ENCODE data around the gene PLXNA4. TPM values are rescaled to one million over a fixed set of nuclear protein-coding genes. Genes with fewer than 3 reads are reported as not detected.

The PLXNA4 gene
- polyA plus RNA-seq, 1 donor (not counting 4 experiments of a cell fraction or from before 2014, with no cell fraction given): 0.01 TPM

- TF ChIP-seq CTCF (optimal IDR thresholded peaks at IDR 0.05 in 1 of 3, IDR thresholded peaks at IDR 0.05 in 1 of 3, conservative IDR thresholded peaks at IDR 0.05 in 1 of 3; ENCODE audit: extremely low read depth in 1 of 3, insufficient read depth in 2 of 3, low read length in 3 of 3) (no peak), EZH2 (IDR thresholded peaks at IDR 0.05; ENCODE audit: low read length) (peak; percentile 37)
- Histone ChIP-seq H3K9ac (ENCODE audit: control insufficient read depth, extremely low read depth, insufficient read depth, low read length) (no peak overlapping the region), H3K79me2 (ENCODE audit: control insufficient read depth, insufficient read depth, low read length) (no peaks in the 10 kb centered on the region), H3K9me1 (ENCODE audit: control insufficient read depth, extremely low read depth, insufficient read depth, low read length) (no peaks in the 10 kb centered on the region), H3K9me3 (ENCODE audit: control insufficient read depth, low read depth, low read length) (no peaks in the 10 kb centered on the region), H3K4me1 (ENCODE audit: control insufficient read depth, extremely low read depth, insufficient read depth, low read length) (no peaks in the 10 kb centered on the region), H3K27me3 (ENCODE audit: control insufficient read depth, extremely low read depth, insufficient read depth, low read length) (peaks cover 46% of the 10 kb centered on the region), H4K20me1 (ENCODE audit: control insufficient read depth, extremely low read depth, insufficient read depth, low read length) (peaks cover 3% of the 10 kb centered on the region), H3K4me3 (ENCODE audit: control insufficient read depth in 2 of 3, extremely low read depth in 1 of 3, insufficient read depth in 2 of 3, low read depth in 1 of 3, low read length in 3 of 3) (no peak overlapping the region), H3K36me3 (ENCODE audit: control insufficient read depth in 2 of 2, extremely low read depth in 1 of 2, insufficient read depth in 2 of 2, low read length in 2 of 2) (no peaks in the 10 kb centered on the region), H2AFZ (ENCODE audit: control insufficient read depth, low read length) (no peak overlapping the region), H3K4me2 (ENCODE audit: control insufficient read depth, extremely low read depth, insufficient read depth, low read depth, low read length) (no peak overlapping the region), H3K27ac (ENCODE audit: control insufficient read depth, insufficient read depth, low read length) (no peak overlapping the region)
- DNase-seq (ENCODE audit: low read depth, low spot score): no peak
- dilution Hi-C loops (cut with MboI; ENCODE audit: extremely low pct_ligation_motif_present, low sequenced_read_pairs): no loop called here
- FAIRE-seq: no peak
Measured at GRCh38 chr7:132475669-132476116, 100.6 kb downstream of the PLXNA4 start.

GRCh38 chr7:132475037-132475668 lies 101.1 kb downstream of the PLXNA4 start:
- H3K36me3 ChIP-seq (ENCODE audit: control insufficient read depth in 2 of 2, extremely low read depth in 1 of 2, insufficient read depth in 2 of 2, low read length in 2 of 2): no peaks in the 10 kb centered on the region
- FAIRE-seq (no peak), DNase-seq (ENCODE audit: low read depth, low spot score) (no peak)
- no peaks in the 10 kb centered on the region for H3K79me2 ChIP-seq (ENCODE audit: control insufficient read depth, insufficient read depth, low read length)
- H3K4me1 ChIP-seq (ENCODE audit: control insufficient read depth, extremely low read depth, insufficient read depth, low read length): no peaks in the 10 kb centered on the region
- H3K9me3 ChIP-seq (ENCODE audit: control insufficient read depth, low read depth, low read length): no peaks in the 10 kb centered on the region
- no peak for TF ChIP-seq EZH2 (IDR thresholded peaks at IDR 0.05; ENCODE audit: low read length)
- TF ChIP-seq CTCF (optimal IDR thresholded peaks at IDR 0.05 in 1 of 3, IDR thresholded peaks at IDR 0.05 in 1 of 3, conservative IDR thresholded peaks at IDR 0.05 in 1 of 3; ENCODE audit: extremely low read depth in 1 of 3, insufficient read depth in 2 of 3, low read length in 3 of 3): no peak
- H3K4me2 ChIP-seq (ENCODE audit: control insufficient read depth, extremely low read depth, insufficient read depth, low read depth, low read length): no peak overlapping the region
- no peaks in the 10 kb centered on the region for H3K9me1 ChIP-seq (ENCODE audit: control insufficient read depth, extremely low read depth, insufficient read depth, low read length)
- no peak overlapping the region for H2AFZ ChIP-seq (ENCODE audit: control insufficient read depth, low read length)
- dilution Hi-C loops (cut with MboI; ENCODE audit: extremely low pct_ligation_motif_present, low sequenced_read_pairs): no loop called here
- no peak overlapping the region for H3K9ac ChIP-seq (ENCODE audit: control insufficient read depth, extremely low read depth, insufficient read depth, low read length)
- H3K4me3 ChIP-seq (ENCODE audit: control insufficient read depth in 2 of 3, extremely low read depth in 1 of 3, insufficient read depth in 2 of 3, low read depth in 1 of 3, low read length in 3 of 3): no peak overlapping the region
- H3K27ac ChIP-seq (ENCODE audit: control insufficient read depth, insufficient read depth, low read length): no peak overlapping the region
- peaks cover 3% of the 10 kb centered on the region for H4K20me1 ChIP-seq (ENCODE audit: control insufficient read depth, extremely low read depth, insufficient read depth, low read length)
- H3K27me3 ChIP-seq (ENCODE audit: control insufficient read depth, extremely low read depth, insufficient read depth, low read length): peaks cover 46% of the 10 kb centered on the region

Data from keratinocyte (primary cell).